Parathyroid adenoma (tissue), 2 donors: ENCODE data around the gene ACSL5.

Source experiments
- H2AFZ ChIP-seq: fragments of 300-600 bp; sonication (generic); one replicate; pipeline ENCODE4 v1.7.0; 2017; ENCODE audit warnings: antibody characterized with exemption, mild to moderate bottlenecking
- H3K27ac ChIP-seq: fragments of 300-600 bp; sonication (generic); one replicate; pipeline ENCODE4 v1.7.0; 2017
- H3K27me3 ChIP-seq: fragments of 300-600 bp; sonication (generic); one replicate; pipeline ENCODE4 v1.7.0; 2017; ENCODE audit warnings: low read length; ENCODE audit not compliant: control insufficient read depth, insufficient read depth
- H3K36me3 ChIP-seq: fragments of 300-600 bp; sonication (generic); one replicate; pipeline ENCODE4 v1.7.0; 2017; ENCODE audit warnings: low read length; ENCODE audit not compliant: control insufficient read depth, insufficient read depth
- H3K4me1 ChIP-seq: fragments of 300-600 bp; sonication (generic); one replicate; pipeline ENCODE4 v1.7.0; 2017; ENCODE audit warnings: control low read depth
- H3K4me2 ChIP-seq: fragments of 300-600 bp; sonication (generic); one replicate; pipeline ENCODE4 v1.7.0; 2017; ENCODE audit warnings: low read length
- H3K4me3 ChIP-seq: fragments of 300-600 bp; sonication (generic); one replicate; pipeline ENCODE4 v1.7.0; 2017; ENCODE audit warnings: low read depth, low read length
- H3K79me2 ChIP-seq: fragments of 300-600 bp; sonication (generic); one replicate; pipeline ENCODE4 v1.7.0; 2017; ENCODE audit warnings: control low read depth
- H3K9ac ChIP-seq: fragments of 300-600 bp; sonication (generic); one replicate; pipeline ENCODE4 v1.7.0; 2017; ENCODE audit warnings: mild to moderate bottlenecking
- H3K9me3 ChIP-seq: fragments of 300-600 bp; sonication (generic); one replicate; pipeline ENCODE4 v1.7.0; 2017; ENCODE audit warnings: low read length; ENCODE audit not compliant: control insufficient read depth
- TF ChIP-seq, protein P1 (sequence below): fragments of 300-600 bp; sonication (generic); IDR thresholded peaks from one replicate; pipeline ENCODE4 v1.7.0; 2017; ENCODE audit warnings: antibody characterized with exemption, mild to moderate bottlenecking
- donor health status: primary hyperparathyroidism.

ACSL5 gene

DNA sequence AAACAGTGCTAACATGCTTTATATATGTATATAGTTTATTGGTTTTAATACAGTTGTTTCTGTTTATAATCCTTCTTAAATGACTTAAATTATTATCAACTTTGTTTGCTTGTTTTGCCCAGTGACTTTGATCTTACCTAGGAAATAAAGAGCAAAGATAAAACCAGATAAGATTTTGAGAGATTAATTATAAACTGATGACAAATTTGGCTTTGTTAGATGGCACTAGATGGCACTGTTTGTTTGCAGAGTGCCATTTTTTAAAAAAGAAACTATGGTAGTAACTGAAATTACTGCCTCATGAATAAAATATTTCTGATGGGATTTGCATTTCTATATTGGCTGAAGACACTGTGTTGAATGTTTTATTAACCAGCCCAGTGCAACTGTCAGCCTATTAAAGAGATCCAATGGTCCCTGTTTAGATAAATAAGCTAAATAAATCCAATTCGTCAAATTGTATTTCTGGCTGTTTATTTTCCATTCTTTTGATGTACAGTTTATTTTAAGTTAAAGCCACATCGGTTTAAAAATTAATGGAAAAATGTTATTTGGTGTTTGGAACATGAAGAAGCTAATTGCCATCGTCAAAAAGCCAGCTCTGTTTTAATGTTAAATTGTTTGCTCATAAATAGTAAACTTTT is 101.8 kb downstream of the ACSL5 start:
- TF ChIP-seq, protein P1, sequence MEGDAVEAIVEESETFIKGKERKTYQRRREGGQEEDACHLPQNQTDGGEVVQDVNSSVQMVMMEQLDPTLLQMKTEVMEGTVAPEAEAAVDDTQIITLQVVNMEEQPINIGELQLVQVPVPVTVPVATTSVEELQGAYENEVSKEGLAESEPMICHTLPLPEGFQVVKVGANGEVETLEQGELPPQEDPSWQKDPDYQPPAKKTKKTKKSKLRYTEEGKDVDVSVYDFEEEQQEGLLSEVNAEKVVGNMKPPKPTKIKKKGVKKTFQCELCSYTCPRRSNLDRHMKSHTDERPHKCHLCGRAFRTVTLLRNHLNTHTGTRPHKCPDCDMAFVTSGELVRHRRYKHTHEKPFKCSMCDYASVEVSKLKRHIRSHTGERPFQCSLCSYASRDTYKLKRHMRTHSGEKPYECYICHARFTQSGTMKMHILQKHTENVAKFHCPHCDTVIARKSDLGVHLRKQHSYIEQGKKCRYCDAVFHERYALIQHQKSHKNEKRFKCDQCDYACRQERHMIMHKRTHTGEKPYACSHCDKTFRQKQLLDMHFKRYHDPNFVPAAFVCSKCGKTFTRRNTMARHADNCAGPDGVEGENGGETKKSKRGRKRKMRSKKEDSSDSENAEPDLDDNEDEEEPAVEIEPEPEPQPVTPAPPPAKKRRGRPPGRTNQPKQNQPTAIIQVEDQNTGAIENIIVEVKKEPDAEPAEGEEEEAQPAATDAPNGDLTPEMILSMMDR = peak; percentile 34
- H3K27me3 ChIP-seq = no peaks in the 10 kb centered on the region
- H2AFZ ChIP-seq = no peak overlapping the region
- H3K4me2 ChIP-seq = no peak overlapping the region
- H3K4me3 ChIP-seq = no peak overlapping the region
- H3K36me3 ChIP-seq = no peaks in the 10 kb centered on the region
- H3K9ac ChIP-seq = no peak overlapping the region
- no peak overlapping the region for H3K27ac ChIP-seq
- no peaks in the 10 kb centered on the region for H3K4me1 ChIP-seq
- peaks cover 17% of the 10 kb centered on the region for H3K79me2 ChIP-seq
- no peaks in the 10 kb centered on the region for H3K9me3 ChIP-seq
